COLO668 (cell line): ENCODE data around the gene EVPL.
"Not testable (repeated sequence)": the region's sequence is repeated elsewhere in the genome, so short reads cannot be mapped to it uniquely, and the experiment has no call there.

ENCODE experiments used
- DNase-seq: peaks from one replicate; lab custom pipeline; 2025; ENCODE audit not compliant: unreplicated experiment; lab: John Stamatoyannopoulos, UW

The EVPL gene

GRCh38 chr17:76000755-76001521 is 26.2 kb downstream of the EVPL start, which contains the start of gene CDK3:
TSS of gene CDK3 (plus strand) at chr17:76000855. CDS start at chr17:76001426, 571 bp downstream.
- no peak for DNase-seq

- DNase-seq, result peak; percentile 33
Measured at GRCh38 chr17:76000016-76000754, 26.9 kb downstream of the EVPL start.

- no peak for DNase-seq
Measured at GRCh38 chr17:75998327-75998795, 28.7 kb downstream of the EVPL start.

- DNase-seq, result no peak
Measured at GRCh38 chr17:75996665-75997590, 30.2 kb downstream of the EVPL start.

GRCh38 chr17:75995385-75995925 is 31.7 kb downstream of the EVPL start:
- DNase-seq, result no peak

- DNase-seq, result no peak
Measured at GRCh38 chr17:75994802-75995370, 32.2 kb downstream of the EVPL start.

- DNase-seq, result no peak
Measured at GRCh38 chr17:75991396-75991795, 35.7 kb downstream of the EVPL start.

GRCh38 chr17:75987041-75987440 is 40.1 kb downstream of the EVPL start:
- DNase-seq, result no peak

GRCh38 chr17:75985986-75986385 is 41.1 kb downstream of the EVPL start:
- no peak for DNase-seq

GRCh38 chr17:75983501-75984181 is 43.5 kb downstream of the EVPL start:
- no peak for DNase-seq

- DNase-seq, result no peak
Measured at GRCh38 chr17:75981019-75981615, 46.0 kb downstream of the EVPL start.

GRCh38 chr17:75980188-75981018 is 46.7 kb downstream of the EVPL start:
- no peak for DNase-seq

GRCh38 chr17:75979705-75980187 is 47.4 kb downstream of the EVPL start:
- DNase-seq, result no peak

- DNase-seq, result peak; percentile 93
Measured at GRCh38 chr17:75978938-75979704, 48.0 kb downstream of the EVPL start, which contains the start of the genes ACOX1 and TEN1. TSS of gene ACOX1 (minus strand) at chr17:75979166. CDS start at chr17:75979073, 93 bp downstream. TSS of gene TEN1 (plus strand) at chr17:75979240. CDS start at chr17:75986193, 6,953 bp downstream.

GRCh38 chr17:75976175-75976848 is 50.8 kb downstream of the EVPL start:
- DNase-seq, result no peak

- DNase-seq, result no peak
Measured at GRCh38 chr17:75975757-75976174, 51.3 kb downstream of the EVPL start.

- DNase-seq, result not testable (repeated sequence)
Measured at GRCh38 chr17:75975187-75975586, 51.9 kb downstream of the EVPL start.
